Measurements from ENCODE around the gene COL23A1. TPM values are rescaled to one million over a fixed set of nuclear protein-coding genes. Genes with fewer than 3 reads are reported as not detected.

The COL23A1 gene
- total RNA-seq, 4 donors from 2014 or later: 0.83 to 1.8 (median 1.5) TPM

DNA sequence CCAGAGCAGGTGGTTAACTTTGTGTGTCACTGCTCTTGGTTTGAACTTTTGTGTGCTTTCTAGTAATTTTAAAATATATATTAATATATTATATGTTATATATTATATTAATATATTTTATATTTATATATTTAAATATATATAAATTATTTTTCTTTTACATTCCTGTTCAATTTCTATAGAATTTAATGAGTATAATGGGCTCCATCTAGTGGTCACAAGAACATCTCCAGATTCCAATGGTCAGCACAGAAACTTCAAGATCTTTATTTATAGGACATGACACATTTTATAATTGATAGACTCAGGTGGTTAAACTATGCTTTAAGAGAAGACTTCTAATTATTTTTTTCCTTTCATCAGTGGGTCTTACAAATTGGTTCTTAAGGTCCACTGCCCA is 39.1 kb downstream of the COL23A1 start:
- DNase-seq (ENCODE audit: extremely low spot score): no peak
- Histone ChIP-seq H3K27me3 (peaks cover 0 to 3% (median 0%) of the 10 kb centered on the region in 4 donors), H3K27ac (replicated peaks in 1 of 4) (no peak overlapping the region), H3K4me3 (no peak overlapping the region), H3K4me1 (peaks cover 0 to 9% (median 0%) of the 10 kb centered on the region in 4 donors), H3K36me3 (no peaks in the 10 kb centered on the region), H3K9me3 (no peaks in the 10 kb centered on the region)
- intact Hi-C loops (cut with DNase I): loop anchor here (2.0 kb wide), 1 partner anchor 90 kb away; no protein-coding TSS in a partner anchor
- TF ChIP-seq EP300 (IDR thresholded peaks at IDR 0.05): no peak
- TF ChIP-seq, protein P1, sequence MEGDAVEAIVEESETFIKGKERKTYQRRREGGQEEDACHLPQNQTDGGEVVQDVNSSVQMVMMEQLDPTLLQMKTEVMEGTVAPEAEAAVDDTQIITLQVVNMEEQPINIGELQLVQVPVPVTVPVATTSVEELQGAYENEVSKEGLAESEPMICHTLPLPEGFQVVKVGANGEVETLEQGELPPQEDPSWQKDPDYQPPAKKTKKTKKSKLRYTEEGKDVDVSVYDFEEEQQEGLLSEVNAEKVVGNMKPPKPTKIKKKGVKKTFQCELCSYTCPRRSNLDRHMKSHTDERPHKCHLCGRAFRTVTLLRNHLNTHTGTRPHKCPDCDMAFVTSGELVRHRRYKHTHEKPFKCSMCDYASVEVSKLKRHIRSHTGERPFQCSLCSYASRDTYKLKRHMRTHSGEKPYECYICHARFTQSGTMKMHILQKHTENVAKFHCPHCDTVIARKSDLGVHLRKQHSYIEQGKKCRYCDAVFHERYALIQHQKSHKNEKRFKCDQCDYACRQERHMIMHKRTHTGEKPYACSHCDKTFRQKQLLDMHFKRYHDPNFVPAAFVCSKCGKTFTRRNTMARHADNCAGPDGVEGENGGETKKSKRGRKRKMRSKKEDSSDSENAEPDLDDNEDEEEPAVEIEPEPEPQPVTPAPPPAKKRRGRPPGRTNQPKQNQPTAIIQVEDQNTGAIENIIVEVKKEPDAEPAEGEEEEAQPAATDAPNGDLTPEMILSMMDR (IDR thresholded peaks at IDR 0.05): peak; percentile 46 to 58 (median 51)

DNA sequence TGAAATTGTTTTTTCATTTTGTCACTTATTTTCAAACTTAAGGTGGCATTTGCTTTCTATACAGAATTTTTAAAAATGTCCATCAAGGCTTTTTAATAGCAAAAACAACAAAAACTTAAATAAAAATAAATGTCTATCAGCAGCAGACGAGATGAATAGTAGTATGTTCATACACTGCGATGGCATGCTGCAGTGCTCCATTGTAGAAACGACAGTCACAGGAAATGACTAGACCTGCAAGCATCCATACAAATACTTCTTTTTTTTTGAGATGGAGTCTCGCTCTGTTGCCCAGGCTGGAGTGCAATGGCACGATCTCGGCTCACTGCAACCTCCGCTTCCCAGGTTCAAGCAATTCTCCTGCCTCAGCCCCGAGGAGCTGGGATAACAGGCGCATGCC is 41.4 kb downstream of the COL23A1 start:
- Histone ChIP-seq H3K4me1 (peaks cover 0 to 9% (median 3%) of the 10 kb centered on the region in 4 donors), H3K4me3 (no peak overlapping the region), H3K27me3 (peaks cover 0 to 3% (median 0%) of the 10 kb centered on the region in 4 donors), H3K36me3 (no peaks in the 10 kb centered on the region), H3K9me3 (no peaks in the 10 kb centered on the region), H3K27ac (replicated peaks in 1 of 4) (no peak overlapping the region)
- TF ChIP-seq, protein P1 (IDR thresholded peaks at IDR 0.05): no peak
- TF ChIP-seq EP300 (IDR thresholded peaks at IDR 0.05) (no peak), POLR2AphosphoS5 (IDR thresholded peaks at IDR 0.05) (no peak), POLR2A (IDR thresholded peaks at IDR 0.05; ENCODE audit: low read depth) (no peak)
- intact Hi-C loops (cut with DNase I): no loop called here
- DNase-seq (ENCODE audit: extremely low spot score): no peak
- WGBS: 82% methylated on average over 9 of the region's 9 CpGs

DNA sequence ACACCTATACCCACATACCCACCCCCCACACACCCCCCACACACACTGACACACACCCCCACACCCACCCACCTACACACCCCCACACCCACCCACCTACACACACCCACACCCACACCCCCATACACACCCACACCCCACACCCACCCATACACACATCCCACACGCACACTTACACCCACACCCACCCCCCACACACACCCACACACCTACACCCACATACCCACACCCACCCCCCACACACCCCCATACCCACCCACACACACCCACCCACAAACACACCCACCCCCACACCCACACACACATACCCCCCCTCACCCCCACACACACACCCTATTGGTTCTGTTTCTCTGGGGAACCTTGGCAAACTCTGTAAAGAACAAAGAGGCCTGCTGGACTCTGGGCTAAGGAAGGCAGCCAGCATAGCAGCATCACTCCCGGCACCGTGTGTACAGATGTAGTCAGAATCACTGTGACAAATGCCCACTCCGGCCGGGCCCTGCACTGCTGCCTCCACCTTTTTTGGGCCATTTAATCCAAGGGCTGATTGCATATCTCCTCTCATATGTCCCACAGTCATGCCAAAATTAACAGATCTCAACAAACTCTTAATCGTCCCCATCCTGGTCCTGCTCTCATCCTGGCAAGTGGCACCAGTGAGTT is 42.3 kb downstream of the COL23A1 start:
- H3K27ac ChIP-seq (replicated peaks in 1 of 4): no peak overlapping the region
- WGBS: 37% methylated on average over 6 of the region's 6 CpGs
- no peak overlapping the region for H3K4me3 ChIP-seq
- no peaks in the 10 kb centered on the region for H3K36me3 ChIP-seq
- peaks cover 0 to 3% (median 0%) of the 10 kb centered on the region in 4 donors for H3K27me3 ChIP-seq
- H3K9me3 ChIP-seq: no peaks in the 10 kb centered on the region
- TF ChIP-seq, protein P1 (IDR thresholded peaks at IDR 0.05): no peak
- no peak for TF ChIP-seq POLR2A (IDR thresholded peaks at IDR 0.05; ENCODE audit: low read depth)
- no peak for DNase-seq (ENCODE audit: extremely low spot score)
- intact Hi-C loops (cut with DNase I): no loop called here
- peaks cover 2 to 11% (median 5%) of the 10 kb centered on the region in 4 donors for H3K4me1 ChIP-seq

DNA sequence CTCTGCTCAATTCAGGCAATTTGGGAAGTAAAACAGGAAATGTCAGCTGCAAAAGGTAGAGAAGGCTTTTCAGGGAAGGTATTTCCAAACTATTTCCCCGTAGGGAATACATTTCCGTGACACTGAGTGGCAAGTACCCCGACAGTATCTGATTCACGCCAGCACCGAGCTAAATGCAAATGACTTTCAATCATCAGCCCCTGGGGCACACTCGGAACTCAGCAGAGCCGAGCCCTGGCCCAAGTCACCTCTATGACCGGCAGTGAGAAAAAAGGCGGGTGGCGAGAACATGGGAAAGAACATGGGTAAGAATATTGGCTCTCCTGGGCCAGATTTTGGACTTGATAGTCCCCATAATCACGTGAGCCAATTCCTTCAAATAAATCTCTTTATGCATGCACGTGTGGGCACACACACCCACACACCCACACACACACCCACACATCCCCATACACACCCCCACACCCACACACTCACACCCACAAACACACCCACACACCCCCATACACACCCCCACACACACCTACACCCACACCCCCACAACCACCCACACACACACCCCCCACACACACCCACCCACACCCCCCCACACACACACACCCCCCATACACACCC is 43.0 kb downstream of the COL23A1 start:
- Histone ChIP-seq H3K4me3 (no peak overlapping the region), H3K4me1 (peaks cover 8 to 18% (median 11%) of the 10 kb centered on the region in 4 donors), H3K36me3 (no peaks in the 10 kb centered on the region), H3K9me3 (no peaks in the 10 kb centered on the region), H3K27me3 (peaks cover 0 to 3% (median 0%) of the 10 kb centered on the region in 4 donors), H3K27ac (replicated peaks in 1 of 4) (no peak overlapping the region)
- WGBS: 85% methylated on average over 12 of the region's 12 CpGs
- TF ChIP-seq POLR2A (IDR thresholded peaks at IDR 0.05; ENCODE audit: low read depth) (no peak), EP300 (IDR thresholded peaks at IDR 0.05) (no peak), POLR2AphosphoS5 (IDR thresholded peaks at IDR 0.05) (no peak)
- TF ChIP-seq, protein P1 (IDR thresholded peaks at IDR 0.05): no peak
- DNase-seq (ENCODE audit: extremely low spot score): no peak
- intact Hi-C loops (cut with DNase I): no loop called here
